DOHH2 (cell line): Measurements from ENCODE around the gene TMEM9B.

Experiments
- H3F3A ChIP-seq: fragments of 200-600 bp; sonication (generic), shearing (Covaris generic); 2 replicates; pipeline ENCODE4 v1.6.0; 2016; ENCODE audit warnings: antibody characterized with exemption, mild to moderate bottlenecking; ENCODE audit not compliant: control insufficient read depth, insufficient read depth
- H3K27ac ChIP-seq: fragments of 200-600 bp; sonication (generic); 2 replicates; pipeline ENCODE4 v1.5.1; 2014; ENCODE audit warnings: low read depth, mild to moderate bottlenecking, low read length, moderate library complexity
- H3K27me3 ChIP-seq: fragments of 200-600 bp; sonication (generic); 2 replicates; pipeline ENCODE4 v1.6.1; 2014; ENCODE audit warnings: mild to moderate bottlenecking, low read length, mixed read lengths; ENCODE audit not compliant: control insufficient read depth
- H3K36me3 ChIP-seq: fragments of 200-600 bp; sonication (generic); 2 replicates; pipeline ENCODE4 v1.6.1; 2014; ENCODE audit warnings: mild to moderate bottlenecking, low read length, moderate library complexity, mixed read lengths; ENCODE audit not compliant: control insufficient read depth
- H3K4me1 ChIP-seq: fragments of 200-600 bp; sonication (generic); 2 replicates; pipeline ENCODE4 v1.6.1; 2014; ENCODE audit warnings: mild to moderate bottlenecking, low read length, mixed read lengths; ENCODE audit not compliant: control insufficient read depth
- H3K4me2 ChIP-seq: fragments of 200-600 bp; sonication (generic); 2 replicates; pipeline ENCODE4 v1.6.0; 2014; ENCODE audit warnings: mild to moderate bottlenecking, low read length, moderate library complexity
- H3K4me3 ChIP-seq: fragments of 200-600 bp; sonication (generic); 2 replicates; pipeline ENCODE4 v1.5.1; 2014; ENCODE audit warnings: mild to moderate bottlenecking, low read length, mixed read lengths
- H3K79me2 ChIP-seq: fragments of 200-600 bp; sonication (generic); 2 replicates; pipeline ENCODE4 v1.6.1; 2014; ENCODE audit warnings: mild to moderate bottlenecking, low read length, mixed read lengths; ENCODE audit not compliant: control insufficient read depth
- H3K9me2 ChIP-seq: fragments of 200-600 bp; sonication (generic); replicated peaks from 2 replicates; pipeline ENCODE4 v1.6.1; 2014; ENCODE audit warnings: mild to moderate bottlenecking, low read length, mixed read lengths; ENCODE audit not compliant: control insufficient read depth
- H3K9me3 ChIP-seq: fragments of 200-600 bp; sonication (generic); 2 replicates; pipeline ENCODE4 v1.6.1; 2014; ENCODE audit warnings: antibody characterized with exemption, low read length, mixed read lengths; ENCODE audit not compliant: control insufficient read depth, insufficient read depth
- H4K20me1 ChIP-seq: fragments of 200-600 bp; sonication (generic); 2 replicates; pipeline ENCODE4 v1.6.0; 2014; ENCODE audit warnings: low read depth, mild to moderate bottlenecking, antibody characterized with exemption, low read length, moderate library complexity; ENCODE audit not compliant: control insufficient read depth, insufficient read depth
- CTCF ChIP-seq: fragments of 200-600 bp; sonication (generic); IDR thresholded peaks from one replicate; pipeline ENCODE4 v1.5.1; 2014; ENCODE audit warnings: antibody characterized with exemption, mild to moderate bottlenecking, low read depth, low read length; ENCODE audit not compliant: poor library complexity, severe bottlenecking
- EZH2phosphoT487 ChIP-seq: fragments of 200-600 bp; sonication (generic); IDR thresholded peaks from 2 replicates; pipeline ENCODE4 v1.6.1; 2017; ENCODE audit warnings: borderline replicate concordance, mild to moderate bottlenecking, antibody characterized with exemption, low read length, moderate library complexity, mixed read lengths

TMEM9B gene

DNA sequence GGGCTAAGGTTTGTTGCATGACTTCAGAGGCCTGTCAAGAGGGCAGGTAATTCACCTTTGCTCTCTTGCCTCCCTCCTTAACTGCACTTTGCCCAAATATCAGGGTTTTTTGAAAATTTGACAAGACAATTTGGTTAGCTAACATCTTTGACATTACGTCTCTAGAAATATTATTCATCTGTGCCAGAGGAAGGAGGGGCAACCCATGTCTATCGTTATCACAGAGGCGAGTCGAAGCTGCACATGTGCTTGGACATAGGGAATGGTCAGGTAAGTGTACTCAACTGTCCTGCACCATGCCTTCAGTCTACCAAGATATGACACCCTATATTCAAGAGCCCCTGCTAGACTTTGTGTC lies 49.6 kb downstream of the TMEM9B start:
- H3K9me3 ChIP-seq = no peaks in the 10 kb centered on the region
- no peak overlapping the region for H3K4me3 ChIP-seq

DNA sequence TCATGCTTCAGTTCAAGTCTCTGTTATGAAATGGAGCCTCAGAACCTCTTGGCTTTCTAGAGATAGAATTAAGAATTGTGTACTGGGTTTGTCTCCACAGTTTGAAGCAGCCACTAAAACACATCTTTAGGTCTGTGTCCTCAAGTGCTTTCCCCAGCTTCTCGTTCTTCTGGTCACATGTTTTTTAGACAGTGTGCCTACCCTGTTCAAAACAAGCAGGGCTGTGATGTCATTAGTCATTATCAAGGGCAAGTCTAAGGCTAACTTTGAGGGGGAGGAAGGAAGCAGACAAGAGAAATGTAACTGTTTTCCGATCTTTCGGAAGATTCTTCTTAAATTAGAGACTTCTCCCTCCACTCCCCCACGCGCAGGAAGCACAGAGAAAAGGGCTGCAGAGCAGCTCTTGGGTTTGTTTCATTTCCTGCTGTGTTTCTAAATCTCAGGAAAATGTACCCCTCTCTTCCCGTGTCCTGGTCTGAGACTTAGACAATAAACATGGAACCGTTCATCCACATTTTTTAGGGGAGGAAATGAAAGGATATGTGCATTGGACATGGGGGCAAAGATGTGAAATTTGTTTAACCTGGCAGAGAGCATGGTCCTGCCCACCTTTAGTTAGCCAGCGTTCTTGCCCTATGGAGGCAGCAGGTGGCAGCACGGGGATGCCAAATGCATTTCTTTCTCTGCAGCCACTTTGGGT lies 50.1 kb downstream of the TMEM9B start:
- H3F3A ChIP-seq = peaks cover 6% of the 10 kb centered on the region; the same call in 1 of the 2 replicates
- H3K4me2 ChIP-seq = peak overlapping the region; percentile 74
- H3K9me3 ChIP-seq = no peaks in the 10 kb centered on the region
- H4K20me1 ChIP-seq = peaks cover 5% of the 10 kb centered on the region; the same call in 1 of the 2 replicates
- H3K4me1 ChIP-seq = peaks cover 34% of the 10 kb centered on the region
- H3K79me2 ChIP-seq = peaks cover 36% of the 10 kb centered on the region
- no peaks in the 10 kb centered on the region for H3K27me3 ChIP-seq
- peak overlapping the region; percentile 49 for H3K27ac ChIP-seq
- H3K36me3 ChIP-seq = peaks cover 63% of the 10 kb centered on the region
- TF ChIP-seq EZH2phosphoT487 (no peak), CTCF (peak; percentile 85)
- peak overlapping the region; percentile 57 for H3K4me3 ChIP-seq
- H3K9me2 ChIP-seq = no peaks in the 10 kb centered on the region

More for the DNA sequence above, 49.6 kb downstream of the TMEM9B start:
- Histone ChIP-seq H3K4me1 (peaks cover 33% of the 10 kb centered on the region), H3K9me2 (no peaks in the 10 kb centered on the region), H4K20me1 (peaks cover 5% of the 10 kb centered on the region; the same call in 1 of the 2 replicates), H3K36me3 (peaks cover 66% of the 10 kb centered on the region), H3F3A (peaks cover 6% of the 10 kb centered on the region; the same call in 1 of the 2 replicates), H3K27me3 (no peaks in the 10 kb centered on the region), H3K27ac (0 out of 2 replicates have a peak overlapping the region, but pooled peaks have one; percentile 49), H3K79me2 (peaks cover 36% of the 10 kb centered on the region), H3K4me2 (peak overlapping the region; percentile 74)
- peak; percentile 21 for TF ChIP-seq CTCF
- no peak for TF ChIP-seq EZH2phosphoT487

GRCh38 chr11:8911029-8911823 lies 53.0 kb downstream of the TMEM9B start, which contains the start of gene AKIP1:
AKIP1 (plus strand) TSS chr11:8911189; CDS start chr11:8911450, 261 bp downstream.
- Histone ChIP-seq H3K4me1 (peaks cover 43% of the 10 kb centered on the region), H3K27ac (peak within 1 kb of the TSS; percentile 69)
- TF ChIP-seq EZH2phosphoT487 = no peak
- no peak for TF ChIP-seq CTCF

More at GRCh38 chr11:8911029-8911823, 53.0 kb downstream of the TMEM9B start, which contains the start of gene AKIP1:
- peaks cover 6% of the 10 kb centered on the region; the same call in 1 of the 2 replicates for H3F3A ChIP-seq
- H3K79me2 ChIP-seq = peaks cover 36% of the 10 kb centered on the region
- H3K9me2 ChIP-seq = no peaks in the 10 kb centered on the region
- H3K4me3 ChIP-seq = peak within 1 kb of the TSS; percentile 100
- H3K4me2 ChIP-seq = peak within 1 kb of the TSS; percentile 90
- H3K9me3 ChIP-seq = no peaks in the 10 kb centered on the region
- H3K36me3 ChIP-seq = peaks cover 34% of the 10 kb centered on the region
- no peaks in the 10 kb centered on the region for H3K27me3 ChIP-seq
- H4K20me1 ChIP-seq = peaks cover 5% of the 10 kb centered on the region; the same call in 1 of the 2 replicates
